HG02642 (cell line): ENCODE data around the gene SOX3.

Experiments used
- ATAC-seq: cut with Tn5 transposase; IDR thresholded peaks from one replicate; pipeline ENCODE4 v1.9.1; 2021; ENCODE audit warnings: mild to moderate bottlenecking; ENCODE audit not compliant: unreplicated experiment, poor library complexity

The SOX3 gene

GRCh38 chrX:140500441-140500840 is 4.4 kb downstream of the SOX3 start:
- no peak for ATAC-seq

DNA sequence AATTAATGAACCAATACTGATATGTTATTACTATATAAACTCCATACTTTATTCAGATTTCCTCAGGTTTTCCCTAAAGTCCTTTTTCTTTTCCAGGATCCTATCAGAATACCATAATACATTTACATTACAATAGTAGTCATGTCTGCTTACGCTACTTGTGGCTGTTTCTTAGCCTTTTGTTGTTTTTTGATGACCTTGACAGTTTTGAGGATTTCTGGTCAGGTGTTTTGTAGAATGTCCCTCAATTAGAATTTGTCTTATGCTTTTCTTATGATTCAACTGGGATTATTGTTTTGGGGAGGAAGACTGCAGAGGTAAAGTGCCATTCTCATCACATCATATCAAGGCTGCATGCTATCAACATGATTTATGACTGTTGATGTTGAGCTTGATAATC is 9.1 kb downstream of the SOX3 start:
- ATAC-seq: no peak

- no peak for ATAC-seq
These were observed 12.5 kb downstream of the SOX3 start for GRCh38 chrX:140492066-140492994.

GRCh38 chrX:140480765-140481164 is 24.1 kb downstream of the SOX3 start:
- no peak for ATAC-seq

DNA sequence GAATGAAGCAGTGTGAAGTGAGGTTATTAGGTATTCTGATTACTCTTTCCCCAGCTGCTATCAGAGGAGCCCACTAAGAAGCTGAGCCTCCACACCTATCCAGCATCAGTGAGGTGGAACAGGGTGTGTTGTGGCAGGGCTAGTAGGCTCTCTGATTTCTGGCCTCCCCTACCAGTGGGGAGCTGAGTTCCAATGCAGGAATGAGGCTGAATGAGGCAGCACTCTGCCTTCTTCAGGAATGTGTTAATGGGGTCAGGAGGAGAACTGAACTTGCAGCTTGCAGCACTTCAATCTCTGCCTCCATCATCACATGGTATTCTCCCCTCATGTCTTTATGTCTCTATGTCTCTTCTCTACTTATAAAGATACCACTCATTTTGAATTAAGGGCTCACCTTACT is 26.9 kb downstream of the SOX3 start:
- no peak for ATAC-seq

- ATAC-seq: no peak
These were observed 29.8 kb downstream of the SOX3 start for GRCh38 chrX:140475025-140475424.

DNA sequence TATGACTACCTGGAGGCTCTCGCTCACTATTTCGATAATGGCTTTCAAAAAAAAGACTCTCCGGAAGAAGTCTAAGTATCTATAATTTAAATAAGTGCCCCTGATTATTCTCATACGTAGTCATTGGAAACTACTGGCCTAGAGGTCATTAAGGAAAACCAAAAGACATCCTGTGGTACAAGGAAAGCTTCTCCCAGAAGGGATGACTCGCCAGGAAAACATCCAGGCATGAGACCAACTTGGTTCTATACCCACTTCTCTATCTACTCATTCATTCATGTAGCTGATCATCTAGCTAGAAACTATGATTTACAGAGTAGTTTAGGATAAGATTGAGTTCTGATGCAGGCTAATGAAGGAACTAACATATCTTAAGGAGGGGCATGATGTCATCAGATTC is 37.7 kb downstream of the SOX3 start:
- ATAC-seq: no peak
